Measurements from ENCODE around the gene EXT2. TPM values are rescaled to one million over a fixed set of nuclear protein-coding genes. Genes with fewer than 3 reads are reported as not detected.

Gene EXT2
- total RNA-seq, 3 donors from 2014 or later = 30.4 to 37.8 (median 35.3) TPM

- H3K4me1 Mint-ChIP-seq (ENCODE audit: low read depth) = no peaks in the 10 kb centered on the region
- ATAC-seq (no peak), DNase-seq (no peak)
- no peaks in the 10 kb centered on the region for H3K27me3 Mint-ChIP-seq (ENCODE audit: low read depth)
- H3K4me3 Mint-ChIP-seq = no peak overlapping the region
- H3K36me3 Mint-ChIP-seq (ENCODE audit: insufficient read depth) = peaks cover 62% of the 10 kb centered on the region
- no peaks in the 10 kb centered on the region for H3K9me3 Mint-ChIP-seq
These were observed 108.0 kb downstream of the EXT2 start for GRCh38 chr11:44203270-44204043.

GRCh38 chr11:44205352-44205751, 109.9 kb downstream of the EXT2 start:
- DNase-seq = no peak
- H3K27me3 Mint-ChIP-seq (ENCODE audit: low read depth) = no peaks in the 10 kb centered on the region
- H3K9me3 Mint-ChIP-seq = no peaks in the 10 kb centered on the region
- no peaks in the 10 kb centered on the region for H3K4me1 Mint-ChIP-seq (ENCODE audit: low read depth)
- peaks cover 64% of the 10 kb centered on the region for H3K36me3 Mint-ChIP-seq (ENCODE audit: insufficient read depth)
- ATAC-seq = no peak
- H3K4me3 Mint-ChIP-seq = no peak overlapping the region

GRCh38 chr11:44205836-44206235, 110.4 kb downstream of the EXT2 start:
- Mint-ChIP-seq H3K27me3 (ENCODE audit: low read depth) (no peaks in the 10 kb centered on the region), H3K9me3 (no peaks in the 10 kb centered on the region), H3K4me3 (no peak overlapping the region), H3K4me1 (ENCODE audit: low read depth) (no peaks in the 10 kb centered on the region), H3K36me3 (ENCODE audit: insufficient read depth) (peaks cover 64% of the 10 kb centered on the region)
- DNase-seq (no peak), ATAC-seq (no peak)

- Mint-ChIP-seq H3K4me1 (ENCODE audit: low read depth) (no peaks in the 10 kb centered on the region), H3K9me3 (peaks cover 7% of the 10 kb centered on the region), H3K27me3 (ENCODE audit: low read depth) (no peaks in the 10 kb centered on the region), H3K36me3 (ENCODE audit: insufficient read depth) (peaks cover 62% of the 10 kb centered on the region), H3K4me3 (no peak overlapping the region)
- DNase-seq (no peak), ATAC-seq (no peak)
These were observed 111.8 kb downstream of the EXT2 start for GRCh38 chr11:44207292-44207691.

GRCh38 chr11:44208976-44209603, 113.6 kb downstream of the EXT2 start:
- Mint-ChIP-seq H3K36me3 (ENCODE audit: insufficient read depth) (peaks cover 69% of the 10 kb centered on the region), H3K4me3 (no peak overlapping the region), H3K27me3 (ENCODE audit: low read depth) (no peaks in the 10 kb centered on the region), H3K9me3 (peaks cover 7% of the 10 kb centered on the region), H3K4me1 (ENCODE audit: low read depth) (no peaks in the 10 kb centered on the region)
- DNase-seq (no peak), ATAC-seq (no peak)

- ATAC-seq (no peak), DNase-seq (no peak)
- no peak overlapping the region for H3K4me3 Mint-ChIP-seq
- H3K9me3 Mint-ChIP-seq = peaks cover 7% of the 10 kb centered on the region
- no peaks in the 10 kb centered on the region for H3K4me1 Mint-ChIP-seq (ENCODE audit: low read depth)
- H3K36me3 Mint-ChIP-seq (ENCODE audit: insufficient read depth) = peaks cover 63% of the 10 kb centered on the region
- no peaks in the 10 kb centered on the region for H3K27me3 Mint-ChIP-seq (ENCODE audit: low read depth)
These were observed 116.7 kb downstream of the EXT2 start for GRCh38 chr11:44212128-44212527.

- Mint-ChIP-seq H3K36me3 (ENCODE audit: insufficient read depth) (peaks cover 66% of the 10 kb centered on the region), H3K27me3 (ENCODE audit: low read depth) (no peaks in the 10 kb centered on the region), H3K4me3 (no peak overlapping the region), H3K4me1 (ENCODE audit: low read depth) (no peaks in the 10 kb centered on the region), H3K9me3 (peaks cover 7% of the 10 kb centered on the region)
- no peak for DNase-seq
- ATAC-seq = no peak
These were observed 117.7 kb downstream of the EXT2 start for GRCh38 chr11:44213148-44213547.

GRCh38 chr11:44217432-44217831, 122.0 kb downstream of the EXT2 start:
- no peak for ATAC-seq
- Mint-ChIP-seq H3K36me3 (ENCODE audit: insufficient read depth) (peaks cover 53% of the 10 kb centered on the region), H3K27me3 (ENCODE audit: low read depth) (no peaks in the 10 kb centered on the region), H3K9me3 (no peaks in the 10 kb centered on the region), H3K4me3 (no peak overlapping the region), H3K4me1 (ENCODE audit: low read depth) (no peaks in the 10 kb centered on the region)
- no peak for DNase-seq

GRCh38 chr11:44219830-44220796, 124.6 kb downstream of the EXT2 start:
- Mint-ChIP-seq H3K27me3 (ENCODE audit: low read depth) (no peaks in the 10 kb centered on the region), H3K9me3 (no peaks in the 10 kb centered on the region), H3K36me3 (ENCODE audit: insufficient read depth) (peaks cover 42% of the 10 kb centered on the region), H3K4me3 (no peak overlapping the region), H3K4me1 (ENCODE audit: low read depth) (no peaks in the 10 kb centered on the region)
- ATAC-seq = no peak
- DNase-seq = no peak

- Mint-ChIP-seq H3K9me3 (no peaks in the 10 kb centered on the region), H3K4me1 (ENCODE audit: low read depth) (peaks cover 2% of the 10 kb centered on the region), H3K36me3 (ENCODE audit: insufficient read depth) (peaks cover 40% of the 10 kb centered on the region), H3K27me3 (ENCODE audit: low read depth) (no peaks in the 10 kb centered on the region), H3K4me3 (no peak overlapping the region)
- ATAC-seq (no peak), DNase-seq (no peak)
These were observed 126.0 kb downstream of the EXT2 start for GRCh38 chr11:44221456-44221855.

- H3K4me1 Mint-ChIP-seq (ENCODE audit: low read depth) = peaks cover 4% of the 10 kb centered on the region
- no peaks in the 10 kb centered on the region for H3K9me3 Mint-ChIP-seq
- H3K36me3 Mint-ChIP-seq (ENCODE audit: insufficient read depth) = peaks cover 37% of the 10 kb centered on the region
- ATAC-seq (no peak), DNase-seq (no peak)
- no peaks in the 10 kb centered on the region for H3K27me3 Mint-ChIP-seq (ENCODE audit: low read depth)
- H3K4me3 Mint-ChIP-seq = no peak overlapping the region
These were observed 126.5 kb downstream of the EXT2 start for GRCh38 chr11:44221992-44222391.

- ATAC-seq = no peak
- DNase-seq = no peak
- H3K4me1 Mint-ChIP-seq (ENCODE audit: low read depth) = peaks cover 7% of the 10 kb centered on the region
- H3K27me3 Mint-ChIP-seq (ENCODE audit: low read depth) = no peaks in the 10 kb centered on the region
- H3K4me3 Mint-ChIP-seq = no peak overlapping the region
- H3K9me3 Mint-ChIP-seq = no peaks in the 10 kb centered on the region
- H3K36me3 Mint-ChIP-seq (ENCODE audit: insufficient read depth) = peaks cover 32% of the 10 kb centered on the region
These were observed 127.8 kb downstream of the EXT2 start for GRCh38 chr11:44223238-44223637.

GRCh38 chr11:44224867-44225501, 129.5 kb downstream of the EXT2 start:
- no peak overlapping the region for H3K4me3 Mint-ChIP-seq
- DNase-seq (no peak), ATAC-seq (no peak)
- no peaks in the 10 kb centered on the region for H3K9me3 Mint-ChIP-seq
- peaks cover 7% of the 10 kb centered on the region for H3K4me1 Mint-ChIP-seq (ENCODE audit: low read depth)
- no peaks in the 10 kb centered on the region for H3K27me3 Mint-ChIP-seq (ENCODE audit: low read depth)
- H3K36me3 Mint-ChIP-seq (ENCODE audit: insufficient read depth) = peaks cover 25% of the 10 kb centered on the region

- no peaks in the 10 kb centered on the region for H3K27me3 Mint-ChIP-seq (ENCODE audit: low read depth)
These were observed 131.0 kb downstream of the EXT2 start for GRCh38 chr11:44226490-44226889.

More at GRCh38 chr11:44226490-44226889, 131.0 kb downstream of the EXT2 start:
- H3K36me3 Mint-ChIP-seq (ENCODE audit: insufficient read depth) = peaks cover 23% of the 10 kb centered on the region
- peaks cover 7% of the 10 kb centered on the region for H3K4me1 Mint-ChIP-seq (ENCODE audit: low read depth)
- H3K9me3 Mint-ChIP-seq = no peaks in the 10 kb centered on the region
- ATAC-seq (no peak), DNase-seq (no peak)
- no peak overlapping the region for H3K4me3 Mint-ChIP-seq
